WTC11 (cell line): ENCODE data around the gene ADIPOR2. TPM values are rescaled to one million over a fixed set of nuclear protein-coding genes. Genes with fewer than 3 reads are reported as not detected.

Experiments
- ATAC-seq: fragments of 200-7000 bp; cut with Tn5 transposase; 2 replicates; pipeline ENCODE4 v1.10.0; 2021; ENCODE audit warnings: mild to moderate bottlenecking, moderate library complexity
- CTCF ChIA-PET: fragments of 300-600 bp; sonication (Branson Sonifier 250); formaldehyde crosslinking; loops from one replicate; lab custom pipeline; 2021; ENCODE audit warnings: antibody characterized with exemption; lab: Charles Lee
- POLR2A ChIA-PET: fragments of 350-600 bp; sonication (Branson Sonifier 250); formaldehyde crosslinking; loops from one replicate; lab custom pipeline; 2021; ENCODE audit warnings: antibody characterized with exemption; lab: Charles Lee
- DNase-seq: peaks from one replicate; pipeline ENCODE4 v3.0.0; 2021; ENCODE audit warnings: low spot score
- H3K27ac Mint-ChIP-seq: 2 replicates; pipeline ENCODE4 v1.8.0; 2021; ENCODE audit warnings: mixed read lengths
- H3K27me3 Mint-ChIP-seq: 2 replicates; pipeline ENCODE4 v1.8.0; 2021; ENCODE audit warnings: low read depth, mild to moderate bottlenecking, moderate library complexity, mixed read lengths
- H3K36me3 Mint-ChIP-seq: 2 replicates; pipeline ENCODE4 v1.8.0; 2021; ENCODE audit warnings: mixed read lengths
- H3K4me1 Mint-ChIP-seq: 2 replicates; pipeline ENCODE4 v1.8.0; 2022; ENCODE audit warnings: mixed read lengths
- H3K4me3 Mint-ChIP-seq: 2 replicates; pipeline ENCODE4 v1.8.0; 2021; ENCODE audit warnings: mild to moderate bottlenecking, moderate library complexity, mixed read lengths
- H3K9me3 Mint-ChIP-seq: 2 replicates; pipeline ENCODE4 v1.8.0; 2021; ENCODE audit warnings: mixed read lengths
- ATF1 ChIP-seq: sonication (generic); formaldehyde crosslinking; IDR thresholded peaks from 2 replicates; pipeline ENCODE4 v1.8.1; 2023; ENCODE audit warnings: mild to moderate bottlenecking, moderate library complexity, missing genetic modification reagents
- ETV6 ChIP-seq: sonication (generic); formaldehyde crosslinking; IDR thresholded peaks from 2 replicates; pipeline ENCODE4 v1.8.1; 2022; ENCODE audit warnings: mild to moderate bottlenecking, missing genetic modification reagents
- FOXJ3 ChIP-seq: sonication (generic); formaldehyde crosslinking; IDR thresholded peaks from 2 replicates; pipeline ENCODE4 v1.9.0; 2021; ENCODE audit warnings: missing genetic modification reagents, mild to moderate bottlenecking, borderline replicate concordance
- IRF2 ChIP-seq: sonication (generic); formaldehyde crosslinking; IDR thresholded peaks from 2 replicates; pipeline ENCODE4 v1.8.0; 2022; ENCODE audit warnings: low read depth, missing genetic modification reagents, borderline replicate concordance
- JUN ChIP-seq: sonication (generic); formaldehyde crosslinking; IDR thresholded peaks from 2 replicates; pipeline ENCODE4 v1.8.0; 2023; ENCODE audit warnings: mild to moderate bottlenecking, missing genetic modification reagents
- NFE2L1 ChIP-seq: sonication (generic); formaldehyde crosslinking; IDR thresholded peaks from 2 replicates; pipeline ENCODE4 v1.8.1; 2023; ENCODE audit warnings: missing genetic modification reagents
- NFYB ChIP-seq: sonication (generic); formaldehyde crosslinking; conservative IDR thresholded peaks from 2 replicates; pipeline ENCODE4 v1.8.0; 2022; ENCODE audit warnings: low read depth, missing genetic modification reagents
- SMAD4 ChIP-seq: sonication (generic); formaldehyde crosslinking; IDR thresholded peaks from 2 replicates; pipeline ENCODE4 v1.8.0; 2022; ENCODE audit warnings: mild to moderate bottlenecking, missing genetic modification reagents
- TCF7 ChIP-seq: sonication (generic); formaldehyde crosslinking; IDR thresholded peaks from 2 replicates; pipeline ENCODE4 v1.8.0; 2022; ENCODE audit warnings: mild to moderate bottlenecking, low read depth, missing genetic modification reagents, moderate library complexity
- TP53 ChIP-seq: sonication (generic); formaldehyde crosslinking; IDR thresholded peaks from 2 replicates; pipeline ENCODE4 v1.8.1; 2023; ENCODE audit warnings: mild to moderate bottlenecking, missing genetic modification reagents
- ZNF138 ChIP-seq: sonication (generic); formaldehyde crosslinking; conservative IDR thresholded peaks from 2 replicates; pipeline ENCODE4 v1.8.1; 2022; ENCODE audit warnings: mild to moderate bottlenecking, moderate library complexity, missing genetic modification reagents
- ZNF263 ChIP-seq: sonication (generic); formaldehyde crosslinking; IDR thresholded peaks from 2 replicates; pipeline ENCODE4 v1.8.1; 2022; ENCODE audit warnings: low read depth, mild to moderate bottlenecking, moderate library complexity, missing genetic modification reagents
- total RNA-seq: library from RNA; stranded (reverse); gene quantifications from 3 replicates; pipeline ENCODE4 v1.2.3, GENCODE V29; 2021
- TF ChIP-seq, protein P1 (sequence below): sonication (generic); formaldehyde crosslinking; IDR thresholded peaks from 2 replicates; pipeline ENCODE4 v1.8.0; 2023; ENCODE audit warnings: missing genetic modification reagents
- TF ChIP-seq, protein P2 (sequence below): sonication (generic); formaldehyde crosslinking; IDR thresholded peaks from 2 replicates; pipeline ENCODE4 v1.8.0; 2022; ENCODE audit warnings: mild to moderate bottlenecking, missing genetic modification reagents
- TF ChIP-seq, protein P3 (sequence below): sonication (generic); formaldehyde crosslinking; conservative IDR thresholded peaks from 2 replicates; pipeline ENCODE4 v1.8.1; 2022; ENCODE audit warnings: mild to moderate bottlenecking, missing genetic modification reagents
- TF ChIP-seq, protein P4 (sequence below): sonication (generic); formaldehyde crosslinking; IDR thresholded peaks from 2 replicates; pipeline ENCODE4 v1.8.1; 2023; ENCODE audit warnings: mild to moderate bottlenecking, missing genetic modification reagents
- TF ChIP-seq, protein P5 (sequence below): sonication (generic); formaldehyde crosslinking; IDR thresholded peaks from 2 replicates; pipeline ENCODE4 v1.8.1; 2022; ENCODE audit warnings: mild to moderate bottlenecking, moderate library complexity, missing genetic modification reagents
- TF ChIP-seq, protein P6 (sequence below): fragments of 250-450 bp; sonication (Bioruptor Pico); conservative IDR thresholded peaks from 2 replicates; pipeline ENCODE4 v1.9.0; 2021; ENCODE audit warnings: mild to moderate bottlenecking
- TF ChIP-seq, protein P7 (sequence below): sonication (generic); formaldehyde crosslinking; IDR thresholded peaks from 2 replicates; pipeline ENCODE4 v1.8.1; 2023; ENCODE audit warnings: mild to moderate bottlenecking, moderate library complexity, missing genetic modification reagents

Gene ADIPOR2
- total RNA-seq, 1 experiment from 2014 or later, result 38.4 TPM

DNA sequence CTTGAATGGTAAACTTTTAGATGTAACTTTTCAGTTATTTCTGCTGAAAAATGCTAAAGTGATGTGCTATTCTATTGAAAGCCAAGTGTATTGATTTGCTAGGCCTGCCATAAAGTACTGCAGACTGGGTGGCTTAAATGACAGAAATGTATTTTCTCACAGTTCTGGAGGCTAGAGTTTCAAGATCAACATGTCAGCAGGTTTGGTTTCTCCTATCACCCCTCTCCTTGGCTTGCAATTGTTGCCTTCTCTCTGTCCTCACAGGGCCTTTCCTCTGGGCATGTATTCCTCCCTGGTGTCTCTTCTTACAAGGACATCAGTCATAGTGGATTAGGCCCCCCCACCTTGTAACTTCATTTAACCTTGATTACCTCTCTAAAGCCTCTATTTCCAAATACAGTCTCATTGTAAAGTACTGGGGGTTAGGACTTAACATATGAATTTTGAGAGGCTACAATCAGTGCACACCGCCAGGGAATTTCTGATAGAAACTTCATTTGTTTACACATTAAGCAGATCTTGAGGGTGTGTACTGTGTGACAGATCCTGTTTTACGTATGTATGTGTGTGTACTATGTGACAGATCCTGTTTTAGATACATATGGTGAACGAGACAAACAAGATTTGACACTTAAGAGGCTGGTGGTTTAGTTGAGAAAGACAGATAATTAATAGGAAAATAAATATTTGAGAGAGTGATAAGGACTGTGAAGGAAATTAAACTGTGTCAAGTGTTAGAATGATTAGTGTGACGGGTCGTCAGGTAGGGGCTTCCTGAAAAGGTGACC is 49.5 kb downstream of the ADIPOR2 start:
- DNase-seq (no peak), ATAC-seq (no peak)
- ChIA-PET POLR2A (no interaction called here), CTCF (interaction anchor here (0.9 to 1.5 kb wide), 2 partner anchors 30 to 87 kb away, joined by 4 read pairs; no protein-coding TSS in a partner anchor)
- H3K4me1 Mint-ChIP-seq, result peaks cover 37% of the 10 kb centered on the region
- H3K9me3 Mint-ChIP-seq, result no peaks in the 10 kb centered on the region
- peaks cover 4% of the 10 kb centered on the region for H3K36me3 Mint-ChIP-seq
- no peaks in the 10 kb centered on the region for H3K27me3 Mint-ChIP-seq
- H3K27ac Mint-ChIP-seq, result peak overlapping the region; percentile 15; the same call in 1 of the 2 replicates
- H3K4me3 Mint-ChIP-seq, result no peak overlapping the region
- TF ChIP-seq SMAD4 (CRISPR knock-in tag), result no peak
- TF ChIP-seq NFE2L1 (CRISPR knock-in tag), result no peak
- TF ChIP-seq, protein P1, sequence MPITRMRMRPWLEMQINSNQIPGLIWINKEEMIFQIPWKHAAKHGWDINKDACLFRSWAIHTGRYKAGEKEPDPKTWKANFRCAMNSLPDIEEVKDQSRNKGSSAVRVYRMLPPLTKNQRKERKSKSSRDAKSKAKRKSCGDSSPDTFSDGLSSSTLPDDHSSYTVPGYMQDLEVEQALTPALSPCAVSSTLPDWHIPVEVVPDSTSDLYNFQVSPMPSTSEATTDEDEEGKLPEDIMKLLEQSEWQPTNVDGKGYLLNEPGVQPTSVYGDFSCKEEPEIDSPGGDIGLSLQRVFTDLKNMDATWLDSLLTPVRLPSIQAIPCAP (CRISPR knock-in tag), result no peak
- TF ChIP-seq, protein P2, sequence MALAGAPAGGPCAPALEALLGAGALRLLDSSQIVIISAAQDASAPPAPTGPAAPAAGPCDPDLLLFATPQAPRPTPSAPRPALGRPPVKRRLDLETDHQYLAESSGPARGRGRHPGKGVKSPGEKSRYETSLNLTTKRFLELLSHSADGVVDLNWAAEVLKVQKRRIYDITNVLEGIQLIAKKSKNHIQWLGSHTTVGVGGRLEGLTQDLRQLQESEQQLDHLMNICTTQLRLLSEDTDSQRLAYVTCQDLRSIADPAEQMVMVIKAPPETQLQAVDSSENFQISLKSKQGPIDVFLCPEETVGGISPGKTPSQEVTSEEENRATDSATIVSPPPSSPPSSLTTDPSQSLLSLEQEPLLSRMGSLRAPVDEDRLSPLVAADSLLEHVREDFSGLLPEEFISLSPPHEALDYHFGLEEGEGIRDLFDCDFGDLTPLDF (CRISPR knock-in tag), result no peak
- no peak for TF ChIP-seq ETV6 (CRISPR knock-in tag)
- TF ChIP-seq TP53, result no peak
- TF ChIP-seq ATF1 (CRISPR knock-in tag), result no peak
- TF ChIP-seq, protein P3, sequence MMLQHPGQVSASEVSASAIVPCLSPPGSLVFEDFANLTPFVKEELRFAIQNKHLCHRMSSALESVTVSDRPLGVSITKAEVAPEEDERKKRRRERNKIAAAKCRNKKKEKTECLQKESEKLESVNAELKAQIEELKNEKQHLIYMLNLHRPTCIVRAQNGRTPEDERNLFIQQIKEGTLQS (CRISPR knock-in tag), result no peak
- no peak for TF ChIP-seq TCF7 (CRISPR knock-in tag)
- TF ChIP-seq, protein P4, sequence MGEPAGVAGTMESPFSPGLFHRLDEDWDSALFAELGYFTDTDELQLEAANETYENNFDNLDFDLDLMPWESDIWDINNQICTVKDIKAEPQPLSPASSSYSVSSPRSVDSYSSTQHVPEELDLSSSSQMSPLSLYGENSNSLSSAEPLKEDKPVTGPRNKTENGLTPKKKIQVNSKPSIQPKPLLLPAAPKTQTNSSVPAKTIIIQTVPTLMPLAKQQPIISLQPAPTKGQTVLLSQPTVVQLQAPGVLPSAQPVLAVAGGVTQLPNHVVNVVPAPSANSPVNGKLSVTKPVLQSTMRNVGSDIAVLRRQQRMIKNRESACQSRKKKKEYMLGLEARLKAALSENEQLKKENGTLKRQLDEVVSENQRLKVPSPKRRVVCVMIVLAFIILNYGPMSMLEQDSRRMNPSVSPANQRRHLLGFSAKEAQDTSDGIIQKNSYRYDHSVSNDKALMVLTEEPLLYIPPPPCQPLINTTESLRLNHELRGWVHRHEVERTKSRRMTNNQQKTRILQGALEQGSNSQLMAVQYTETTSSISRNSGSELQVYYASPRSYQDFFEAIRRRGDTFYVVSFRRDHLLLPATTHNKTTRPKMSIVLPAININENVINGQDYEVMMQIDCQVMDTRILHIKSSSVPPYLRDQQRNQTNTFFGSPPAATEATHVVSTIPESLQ (CRISPR knock-in tag), result no peak
- TF ChIP-seq FOXJ3, result no peak
- TF ChIP-seq IRF2 (CRISPR knock-in tag), result no peak
- no peak for TF ChIP-seq JUN

DNA sequence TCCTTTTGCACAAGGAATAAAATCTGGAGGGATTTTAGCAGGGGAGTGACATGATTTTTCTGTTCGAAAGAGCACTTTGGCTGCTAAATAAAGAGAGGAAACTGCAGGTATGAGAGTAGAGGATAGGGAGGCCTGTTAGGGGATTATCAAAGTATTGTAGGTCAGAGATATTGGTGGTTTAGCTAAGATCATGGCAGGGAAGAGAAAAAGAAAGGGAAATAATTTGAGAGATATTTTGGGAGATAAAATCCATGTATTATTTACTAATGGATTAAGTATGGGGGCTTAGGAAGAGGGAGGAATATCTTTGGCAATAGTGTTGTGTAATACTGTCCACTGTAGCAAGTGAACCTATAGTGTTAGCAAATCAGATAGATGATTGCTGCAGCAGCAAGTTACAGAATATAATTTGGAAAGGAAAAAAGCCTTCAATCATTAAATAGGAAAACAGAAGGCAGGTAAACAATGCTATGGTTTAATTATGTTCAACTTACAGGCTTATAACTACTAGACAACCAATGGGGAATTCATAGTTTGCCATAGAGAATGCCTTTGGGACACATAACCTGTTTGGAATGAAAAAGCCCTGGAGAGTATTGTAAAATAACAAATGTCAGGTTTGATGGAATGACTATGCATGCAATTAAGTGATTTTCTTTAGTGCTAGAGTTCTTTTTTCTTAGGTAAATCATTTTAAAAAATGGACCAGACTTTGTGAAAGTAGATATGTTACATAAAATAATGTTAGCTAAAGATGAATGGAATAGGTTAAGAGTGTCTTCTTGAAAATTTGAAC is 50.5 kb downstream of the ADIPOR2 start:
- Mint-ChIP-seq H3K36me3 (peaks cover 14% of the 10 kb centered on the region), H3K4me1 (peaks cover 40% of the 10 kb centered on the region), H3K27me3 (no peaks in the 10 kb centered on the region), H3K9me3 (peaks cover 8% of the 10 kb centered on the region), H3K27ac (peak overlapping the region; percentile 2; the same call in 1 of the 2 replicates), H3K4me3 (no peak overlapping the region)
- TF ChIP-seq, protein P5, sequence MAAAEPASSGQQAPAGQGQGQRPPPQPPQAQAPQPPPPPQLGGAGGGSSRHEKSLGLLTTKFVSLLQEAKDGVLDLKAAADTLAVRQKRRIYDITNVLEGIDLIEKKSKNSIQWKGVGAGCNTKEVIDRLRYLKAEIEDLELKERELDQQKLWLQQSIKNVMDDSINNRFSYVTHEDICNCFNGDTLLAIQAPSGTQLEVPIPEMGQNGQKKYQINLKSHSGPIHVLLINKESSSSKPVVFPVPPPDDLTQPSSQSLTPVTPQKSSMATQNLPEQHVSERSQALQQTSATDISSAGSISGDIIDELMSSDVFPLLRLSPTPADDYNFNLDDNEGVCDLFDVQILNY (CRISPR knock-in tag), result no peak
- TF ChIP-seq, protein P6, sequence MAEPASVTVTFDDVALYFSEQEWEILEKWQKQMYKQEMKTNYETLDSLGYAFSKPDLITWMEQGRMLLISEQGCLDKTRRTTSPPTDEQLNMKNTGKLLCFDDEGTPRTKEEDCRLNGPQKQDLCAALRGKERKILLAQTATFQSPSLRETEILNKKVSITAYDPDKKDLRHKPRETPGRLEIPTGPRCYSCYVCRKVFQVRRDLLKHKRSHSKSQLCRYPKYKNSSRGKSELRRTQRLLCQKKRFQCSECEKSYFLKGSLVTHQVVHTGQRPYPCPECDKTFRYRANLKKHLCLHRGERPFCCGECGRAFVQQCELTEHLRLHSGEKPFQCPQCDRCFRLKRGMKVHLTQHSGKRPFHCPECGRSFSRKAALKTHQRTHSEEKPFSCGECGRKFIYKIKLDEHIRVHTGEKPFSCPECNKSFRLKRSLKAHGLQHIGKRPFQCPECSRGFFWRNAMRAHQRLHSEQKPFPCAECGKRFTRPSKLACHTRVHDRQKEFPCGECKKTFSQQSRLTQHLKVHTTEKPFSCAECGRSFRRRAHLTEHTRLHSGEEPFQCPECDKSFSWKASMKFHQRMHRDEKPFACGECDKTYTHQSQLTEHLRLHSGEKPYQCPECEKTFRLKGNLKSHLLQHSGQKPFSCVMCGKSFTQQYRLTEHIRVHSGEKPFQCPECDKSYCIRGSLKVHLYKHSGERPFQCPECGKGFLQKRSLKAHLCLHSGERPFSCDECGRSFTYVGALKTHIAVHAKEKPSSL, result no peak
- TF ChIP-seq, protein P7, sequence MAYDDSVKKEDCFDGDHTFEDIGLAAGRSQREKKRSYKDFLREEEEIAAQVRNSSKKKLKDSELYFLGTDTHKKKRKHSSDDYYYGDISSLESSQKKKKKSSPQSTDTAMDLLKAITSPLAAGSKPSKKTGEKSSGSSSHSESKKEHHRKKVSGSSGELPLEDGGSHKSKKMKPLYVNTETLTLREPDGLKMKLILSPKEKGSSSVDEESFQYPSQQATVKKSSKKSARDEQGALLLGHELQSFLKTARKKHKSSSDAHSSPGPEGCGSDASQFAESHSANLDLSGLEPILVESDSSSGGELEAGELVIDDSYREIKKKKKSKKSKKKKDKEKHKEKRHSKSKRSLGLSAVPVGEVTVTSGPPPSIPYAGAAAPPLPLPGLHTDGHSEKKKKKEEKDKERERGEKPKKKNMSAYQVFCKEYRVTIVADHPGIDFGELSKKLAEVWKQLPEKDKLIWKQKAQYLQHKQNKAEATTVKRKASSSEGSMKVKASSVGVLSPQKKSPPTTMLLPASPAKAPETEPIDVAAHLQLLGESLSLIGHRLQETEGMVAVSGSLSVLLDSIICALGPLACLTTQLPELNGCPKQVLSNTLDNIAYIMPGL (CRISPR knock-in tag), result no peak
- TF ChIP-seq, protein P2 (CRISPR knock-in tag), result no peak
- TF ChIP-seq, protein P3 (CRISPR knock-in tag), result no peak
- TF ChIP-seq ZNF138 (CRISPR knock-in tag) (no peak), ETV6 (CRISPR knock-in tag) (no peak), NFYB (CRISPR knock-in tag) (no peak), ZNF263 (no peak)
- CTCF ChIA-PET, result interaction anchor here (1.4 to 1.5 kb wide), 2 partner anchors 50 to 88 kb away, joined by 4 read pairs; no protein-coding TSS in a partner anchor
- no peak for ATAC-seq
- DNase-seq, result no peak
- POLR2A ChIA-PET, result no interaction called here
